Measurements from ENCODE around the gene BMP3. TPM values are rescaled to one million over a fixed set of nuclear protein-coding genes. Genes with fewer than 3 reads are reported as not detected.
A peak's percentile ranks its signal among the peaks of the same experiment; 100 is the strongest.

Gene BMP3
- total RNA-seq, 1 donor from 2014 or later = 3.1 TPM

GRCh38 chr4:81040012-81040659 lies 9.6 kb downstream of the BMP3 start:
- DNase-seq (ENCODE audit: low spot score) = peak; percentile 8

GRCh38 chr4:81042578-81043365 lies 12.3 kb downstream of the BMP3 start:
- DNase-seq (ENCODE audit: low spot score) = no peak

DNA sequence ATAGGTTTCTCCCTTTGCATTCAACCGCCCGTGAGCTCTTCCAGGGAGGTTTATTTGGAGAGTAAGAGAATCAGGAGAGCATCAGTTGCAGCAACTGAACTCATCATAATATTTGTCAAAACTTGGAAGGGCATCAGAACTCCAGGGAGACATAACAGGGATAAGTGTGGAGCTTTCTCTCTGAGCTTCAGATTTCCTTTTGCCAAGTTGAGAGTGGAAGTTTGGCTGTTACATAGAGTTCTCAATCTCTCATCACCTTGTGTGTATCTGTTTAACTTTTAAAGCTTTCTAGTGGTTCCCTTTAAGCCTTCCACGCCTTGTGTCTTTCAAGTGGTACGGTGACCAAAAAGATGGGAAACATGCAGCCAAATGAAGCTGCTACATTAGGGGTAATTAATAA lies 18.8 kb downstream of the BMP3 start:
- DNase-seq (ENCODE audit: low spot score) = no peak

DNA sequence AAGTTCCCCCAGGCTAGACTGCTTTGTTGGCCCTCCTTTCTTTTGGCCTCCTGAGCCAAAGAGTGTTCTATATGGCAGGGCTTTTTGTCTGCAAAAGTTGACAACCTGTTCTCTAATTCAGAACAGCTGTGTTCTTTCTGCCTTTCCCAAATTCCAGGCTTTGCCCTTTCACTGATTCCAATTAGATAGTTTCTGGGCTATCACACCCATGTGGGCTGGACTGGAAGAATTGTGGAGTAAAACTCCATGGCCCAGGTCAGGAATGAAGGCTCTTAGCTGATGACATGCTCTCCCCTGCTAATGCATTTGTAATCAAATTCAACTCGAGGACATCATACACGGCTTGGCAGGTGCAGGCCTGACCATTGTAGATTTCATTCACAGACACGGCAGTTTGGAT lies 19.4 kb downstream of the BMP3 start:
- no peak for DNase-seq (ENCODE audit: low spot score)

DNA sequence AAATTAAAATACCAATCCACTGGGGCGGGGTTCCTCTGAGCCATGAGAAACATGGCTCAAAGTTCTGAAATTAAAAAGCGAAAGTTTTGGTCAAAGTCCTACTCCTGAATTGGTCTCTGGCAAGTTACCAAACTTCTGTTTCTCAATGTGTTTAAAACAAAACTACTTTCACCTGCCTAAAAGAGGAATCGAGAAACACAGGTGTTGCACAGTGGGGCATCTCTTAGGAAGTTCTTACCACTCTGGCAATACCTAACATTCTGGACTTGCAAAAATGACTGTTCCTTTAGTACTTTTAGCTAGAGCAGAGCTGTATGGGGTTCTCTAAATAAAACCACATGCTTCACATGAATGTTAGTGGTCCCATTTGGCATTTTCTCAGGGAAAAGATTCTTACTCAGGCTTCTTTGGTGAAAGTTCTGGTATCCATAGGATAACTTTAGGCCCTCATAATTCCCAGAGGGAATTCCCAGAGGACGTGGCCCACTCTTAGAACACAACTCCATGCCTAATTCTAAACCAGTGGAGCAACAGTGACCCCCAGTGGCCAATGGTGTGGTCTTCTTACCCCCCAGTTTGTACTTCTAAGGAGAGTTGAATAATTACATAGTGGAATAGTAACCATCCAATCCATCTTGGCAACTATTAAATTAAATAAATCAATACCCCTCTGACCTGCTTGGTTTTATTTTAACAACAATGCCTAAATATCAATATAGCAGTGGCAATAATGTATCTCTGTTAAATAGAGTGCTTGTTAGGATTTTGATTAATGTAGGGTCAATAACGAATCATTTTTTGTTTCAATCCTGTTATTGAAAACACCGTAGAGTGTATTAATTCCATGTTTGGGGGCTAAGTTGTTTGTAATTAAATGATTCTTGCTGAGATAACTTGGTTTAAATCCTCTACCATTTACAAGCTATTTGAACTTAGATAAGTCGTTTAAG lies 21.9 kb downstream of the BMP3 start:
- peak; percentile 28 for DNase-seq (ENCODE audit: low spot score)

- DNase-seq (ENCODE audit: low spot score) = no peak
These were observed 28.1 kb downstream of the BMP3 start for GRCh38 chr4:81058621-81059020.

DNA sequence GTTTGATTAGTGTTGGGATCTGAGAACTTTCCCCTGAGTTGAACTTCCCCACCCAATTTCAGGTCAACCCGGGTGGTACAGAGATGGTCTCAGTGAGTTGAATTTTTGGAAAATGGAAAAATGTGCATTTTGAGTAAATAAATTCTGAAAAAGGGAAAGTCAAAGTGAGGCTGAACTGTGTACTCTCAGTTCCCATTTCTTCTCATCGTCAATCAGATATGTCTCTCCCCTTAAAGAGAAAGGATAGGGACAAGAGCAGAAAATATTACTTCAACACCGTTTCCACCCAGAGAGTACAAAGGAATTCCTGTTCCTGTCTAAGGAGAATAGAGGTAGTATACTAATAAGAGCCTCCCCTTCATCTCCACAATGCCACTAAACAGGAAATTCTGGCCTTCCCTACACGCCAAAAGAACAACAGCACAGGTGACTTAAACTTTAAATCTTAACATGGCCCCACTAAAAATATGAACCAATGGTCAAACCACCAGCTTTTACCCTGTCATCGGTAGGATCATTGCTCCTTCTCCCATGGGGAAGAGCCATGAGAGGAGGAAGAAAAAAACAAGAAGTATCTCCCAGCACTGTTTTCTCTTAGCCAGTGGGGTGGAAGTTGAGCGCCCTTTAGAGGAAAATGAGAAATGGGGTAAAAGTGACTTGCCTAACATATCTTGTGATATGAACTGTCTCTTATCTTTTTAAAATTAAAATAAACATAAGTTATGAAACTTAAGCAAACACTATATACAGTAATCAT lies 30.3 kb downstream of the BMP3 start:
- no peak for DNase-seq (ENCODE audit: low spot score)

DNA sequence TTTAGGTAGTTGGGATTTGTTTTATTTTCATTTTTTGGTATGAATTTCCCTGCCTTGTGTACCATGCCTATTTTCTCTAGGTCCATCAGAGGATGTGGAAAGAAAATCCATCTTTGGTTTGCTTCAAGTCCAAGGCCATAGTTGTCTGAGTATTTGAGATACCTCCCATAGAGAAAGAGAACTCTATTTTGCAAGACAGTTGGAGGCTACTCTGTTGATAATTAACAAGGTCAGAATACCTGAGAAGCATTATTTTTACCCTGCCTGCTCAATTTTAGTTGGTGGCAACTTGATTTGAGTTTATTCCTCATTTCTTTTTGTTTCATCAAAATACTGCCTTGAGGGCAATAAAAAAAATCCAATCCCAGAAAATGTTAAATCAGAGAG lies 30.8 kb downstream of the BMP3 start:
- DNase-seq (ENCODE audit: low spot score) = no peak

- no peak for DNase-seq (ENCODE audit: low spot score)
These were observed 31.5 kb downstream of the BMP3 start for GRCh38 chr4:81062001-81062400.

DNA sequence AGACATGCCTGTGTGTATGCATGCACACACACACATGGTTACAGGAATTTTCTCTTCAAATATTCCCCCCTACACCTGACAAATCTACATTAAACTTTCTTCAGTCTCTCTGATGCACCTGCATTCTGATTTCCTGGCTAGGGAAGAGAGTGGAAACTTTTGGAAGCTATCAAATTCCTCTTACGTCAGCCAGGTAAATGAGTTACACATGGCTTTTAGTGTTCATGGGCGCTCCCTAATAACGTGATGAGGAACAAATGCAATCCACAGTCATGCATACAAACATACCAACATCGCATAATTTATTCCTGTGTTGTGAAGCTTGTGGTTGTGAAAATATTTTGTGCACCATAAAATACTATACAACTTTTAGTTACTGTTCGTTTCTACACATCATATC lies 34.9 kb downstream of the BMP3 start:
- no peak for DNase-seq (ENCODE audit: low spot score)

- DNase-seq (ENCODE audit: low spot score) = peak; percentile 80
These were observed 39.3 kb downstream of the BMP3 start for GRCh38 chr4:81069706-81070331.

GRCh38 chr4:81071013-81071412 lies 40.5 kb downstream of the BMP3 start:
- no peak for DNase-seq (ENCODE audit: low spot score)

- DNase-seq (ENCODE audit: low spot score) = no peak
These were observed 50.6 kb downstream of the BMP3 start for GRCh38 chr4:81081156-81081555.

DNA sequence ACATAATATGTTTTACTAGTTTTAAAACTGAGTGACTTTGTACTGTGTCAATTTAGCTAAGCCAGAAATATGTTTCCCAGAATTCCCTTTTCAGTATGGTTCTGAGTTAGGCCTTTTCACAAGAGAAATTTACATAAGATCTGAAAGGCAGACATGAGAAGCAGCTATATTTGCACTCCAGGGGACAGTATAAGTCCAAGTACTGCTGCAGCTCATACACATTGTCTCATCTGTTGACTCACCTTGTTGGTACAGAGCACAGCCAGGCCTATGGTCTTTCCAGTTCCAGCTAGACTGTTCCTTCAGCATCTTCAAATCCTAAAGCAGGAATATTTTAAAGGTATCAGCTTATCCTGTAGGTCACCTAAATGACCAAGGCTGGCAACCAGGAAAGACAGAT lies 53.5 kb downstream of the BMP3 start:
- no peak for DNase-seq (ENCODE audit: low spot score)

DNA sequence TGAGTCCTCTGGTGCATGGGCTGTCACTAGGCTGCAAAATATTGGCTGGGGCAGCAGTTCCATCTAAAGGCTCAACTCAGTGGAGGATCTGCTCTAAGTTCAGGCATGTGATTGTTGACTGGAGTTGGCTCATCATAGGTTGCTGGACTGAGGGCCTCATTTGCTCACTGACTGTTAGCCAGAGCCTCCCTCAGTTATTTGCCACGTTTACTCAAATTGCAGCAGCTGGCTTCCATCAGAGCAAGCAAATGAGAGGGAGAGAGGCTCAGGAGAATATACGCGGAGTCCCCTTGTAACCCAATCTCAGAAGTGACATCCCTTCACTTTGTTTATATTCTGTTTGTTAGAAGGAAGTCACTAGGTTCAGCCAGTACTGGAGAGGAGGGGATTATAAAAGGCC lies 54.1 kb downstream of the BMP3 start:
- no peak for DNase-seq (ENCODE audit: low spot score)

GRCh38 chr4:81085291-81085690 lies 54.8 kb downstream of the BMP3 start:
- no peak for DNase-seq (ENCODE audit: low spot score)

GRCh38 chr4:81085979-81086378 lies 55.5 kb downstream of the BMP3 start:
- DNase-seq (ENCODE audit: low spot score) = no peak

DNA sequence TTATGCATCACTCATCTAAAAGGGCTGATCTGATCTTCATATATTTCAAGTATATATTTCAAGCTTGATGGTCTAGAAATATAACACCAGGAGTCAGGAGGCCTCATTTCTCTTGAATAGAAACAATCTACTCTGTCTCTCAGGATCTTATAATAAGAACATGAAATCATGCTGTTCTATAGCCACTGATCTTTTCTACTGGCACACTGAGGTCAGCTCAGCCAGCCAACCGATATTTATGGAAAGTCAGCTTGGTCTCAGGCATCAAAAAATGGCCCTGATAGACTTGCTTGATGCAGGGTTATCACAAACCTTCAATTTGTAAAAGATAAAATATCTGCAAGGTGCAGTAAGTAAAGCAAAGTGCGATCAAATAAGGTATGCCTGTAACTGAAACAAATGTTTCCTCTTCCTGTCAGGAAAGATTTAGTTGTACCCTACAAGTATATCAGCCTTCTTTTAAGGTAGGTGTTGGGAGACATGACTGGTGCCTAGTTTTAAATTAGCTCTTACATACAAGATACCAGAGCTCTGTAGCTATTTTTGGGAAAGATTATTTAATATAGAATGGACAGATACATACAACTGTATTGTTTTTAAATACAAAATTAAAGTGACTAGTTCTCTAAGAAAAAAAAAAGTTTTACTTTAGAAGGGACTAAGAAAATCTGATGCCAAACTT lies 63.4 kb downstream of the BMP3 start:
- no peak for DNase-seq (ENCODE audit: low spot score)

DNA sequence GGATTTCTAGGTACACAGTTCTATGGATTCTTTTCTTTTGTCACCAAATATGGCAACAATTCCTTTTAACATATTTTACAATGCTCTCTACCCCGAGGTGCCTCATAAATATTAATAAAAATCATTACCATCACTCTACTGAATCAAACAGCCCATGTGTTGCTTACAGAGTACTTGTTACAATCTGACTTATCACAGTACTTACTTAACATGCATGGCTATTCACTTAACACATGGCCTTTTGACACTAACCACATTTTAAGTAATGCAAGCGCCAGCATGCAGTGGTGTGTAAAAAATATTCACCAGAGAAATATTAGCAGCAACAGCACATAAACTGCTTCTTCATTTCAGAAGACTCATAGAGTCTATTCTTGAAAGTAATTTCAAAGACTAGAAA lies 64.9 kb downstream of the BMP3 start:
- no peak for DNase-seq (ENCODE audit: low spot score)

- DNase-seq (ENCODE audit: low spot score) = no peak
These were observed 66.1 kb downstream of the BMP3 start for GRCh38 chr4:81096566-81096965.
